GM12874 (cell line): Measurements from ENCODE around the gene NR4A1.

Experiments
- TF ChIP-seq, protein P1 (sequence below): IDR thresholded peaks from 2 replicates; pipeline ENCODE4 v1.5.1; 2011; ENCODE audit warnings: low read depth, mild to moderate bottlenecking, control low read depth, low read length, moderate library complexity; ENCODE audit not compliant: insufficient read depth

Gene NR4A1

DNA sequence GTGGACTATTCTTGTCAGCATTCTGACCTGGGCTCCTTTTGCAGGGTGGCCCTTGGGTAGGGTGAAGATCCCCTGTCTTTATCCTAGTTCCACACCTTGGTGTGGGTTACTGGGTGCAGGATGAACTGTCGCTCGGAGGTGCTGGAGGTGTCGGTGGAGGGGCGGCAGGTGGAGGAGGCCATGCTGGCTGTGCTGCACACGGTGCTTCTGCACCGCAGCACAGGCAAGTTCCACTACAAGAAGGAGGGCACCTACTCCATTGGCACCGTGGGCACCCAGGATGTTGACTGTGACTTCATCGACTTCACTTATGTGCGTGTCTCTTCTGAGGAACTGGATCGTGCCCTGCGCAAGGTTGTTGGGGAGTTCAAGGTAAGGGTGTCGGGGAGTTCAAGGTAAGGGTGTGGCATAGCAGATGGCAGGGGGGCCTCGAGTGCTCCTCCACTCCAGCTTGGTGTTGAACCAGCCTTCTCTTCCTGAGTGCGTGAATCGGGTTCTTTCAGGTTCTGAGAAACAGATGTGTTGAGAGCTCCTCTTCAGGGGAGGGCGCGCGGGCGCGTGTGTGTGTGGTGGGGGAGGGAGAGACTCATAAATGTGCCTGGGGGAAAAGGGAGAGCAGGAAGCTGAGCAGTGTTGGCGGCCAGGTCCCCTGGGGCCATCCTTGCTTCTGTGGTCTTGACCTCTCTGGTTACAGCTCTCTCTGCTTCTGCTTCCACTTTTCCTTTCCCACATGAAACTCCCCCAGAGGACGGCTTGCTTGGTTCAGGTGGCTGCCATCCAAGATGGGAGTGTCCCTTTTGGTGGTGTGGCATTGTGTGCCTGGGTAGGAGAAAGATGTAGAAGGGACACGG is 22.5 kb downstream of the NR4A1 start:
- TF ChIP-seq, protein P1, sequence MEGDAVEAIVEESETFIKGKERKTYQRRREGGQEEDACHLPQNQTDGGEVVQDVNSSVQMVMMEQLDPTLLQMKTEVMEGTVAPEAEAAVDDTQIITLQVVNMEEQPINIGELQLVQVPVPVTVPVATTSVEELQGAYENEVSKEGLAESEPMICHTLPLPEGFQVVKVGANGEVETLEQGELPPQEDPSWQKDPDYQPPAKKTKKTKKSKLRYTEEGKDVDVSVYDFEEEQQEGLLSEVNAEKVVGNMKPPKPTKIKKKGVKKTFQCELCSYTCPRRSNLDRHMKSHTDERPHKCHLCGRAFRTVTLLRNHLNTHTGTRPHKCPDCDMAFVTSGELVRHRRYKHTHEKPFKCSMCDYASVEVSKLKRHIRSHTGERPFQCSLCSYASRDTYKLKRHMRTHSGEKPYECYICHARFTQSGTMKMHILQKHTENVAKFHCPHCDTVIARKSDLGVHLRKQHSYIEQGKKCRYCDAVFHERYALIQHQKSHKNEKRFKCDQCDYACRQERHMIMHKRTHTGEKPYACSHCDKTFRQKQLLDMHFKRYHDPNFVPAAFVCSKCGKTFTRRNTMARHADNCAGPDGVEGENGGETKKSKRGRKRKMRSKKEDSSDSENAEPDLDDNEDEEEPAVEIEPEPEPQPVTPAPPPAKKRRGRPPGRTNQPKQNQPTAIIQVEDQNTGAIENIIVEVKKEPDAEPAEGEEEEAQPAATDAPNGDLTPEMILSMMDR = no peak

- TF ChIP-seq, protein P1 = no peak
Measured at GRCh38 chr12:52074971-52075724, 23.9 kb downstream of the NR4A1 start.

DNA sequence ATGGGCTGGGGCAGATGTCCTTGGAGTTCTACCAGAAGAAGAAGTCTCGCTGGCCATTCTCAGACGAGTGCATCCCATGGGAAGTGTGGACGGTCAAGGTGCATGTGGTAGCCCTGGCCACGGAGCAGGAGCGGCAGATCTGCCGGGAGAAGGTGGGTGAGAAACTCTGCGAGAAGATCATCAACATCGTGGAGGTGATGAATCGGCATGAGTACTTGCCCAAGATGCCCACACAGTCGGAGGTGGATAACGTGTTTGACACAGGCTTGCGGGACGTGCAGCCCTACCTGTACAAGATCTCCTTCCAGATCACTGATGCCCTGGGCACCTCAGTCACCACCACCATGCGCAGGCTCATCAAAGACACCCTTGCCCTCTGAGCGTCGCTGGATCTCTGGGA is 25.6 kb downstream of the NR4A1 start:
- TF ChIP-seq, protein P1 = no peak

- TF ChIP-seq, protein P1 = no peak
Measured at GRCh38 chr12:52078276-52078675, 27.0 kb downstream of the NR4A1 start.

GRCh38 chr12:52079576-52080402 is 28.5 kb downstream of the NR4A1 start, which contains the start of gene SMIM41:
Gene SMIM41, plus strand, starts transcription at chr12:52079704. Its CDS starts 76 bp downstream, at chr12:52079780.
- TF ChIP-seq, protein P1 = no peak

DNA sequence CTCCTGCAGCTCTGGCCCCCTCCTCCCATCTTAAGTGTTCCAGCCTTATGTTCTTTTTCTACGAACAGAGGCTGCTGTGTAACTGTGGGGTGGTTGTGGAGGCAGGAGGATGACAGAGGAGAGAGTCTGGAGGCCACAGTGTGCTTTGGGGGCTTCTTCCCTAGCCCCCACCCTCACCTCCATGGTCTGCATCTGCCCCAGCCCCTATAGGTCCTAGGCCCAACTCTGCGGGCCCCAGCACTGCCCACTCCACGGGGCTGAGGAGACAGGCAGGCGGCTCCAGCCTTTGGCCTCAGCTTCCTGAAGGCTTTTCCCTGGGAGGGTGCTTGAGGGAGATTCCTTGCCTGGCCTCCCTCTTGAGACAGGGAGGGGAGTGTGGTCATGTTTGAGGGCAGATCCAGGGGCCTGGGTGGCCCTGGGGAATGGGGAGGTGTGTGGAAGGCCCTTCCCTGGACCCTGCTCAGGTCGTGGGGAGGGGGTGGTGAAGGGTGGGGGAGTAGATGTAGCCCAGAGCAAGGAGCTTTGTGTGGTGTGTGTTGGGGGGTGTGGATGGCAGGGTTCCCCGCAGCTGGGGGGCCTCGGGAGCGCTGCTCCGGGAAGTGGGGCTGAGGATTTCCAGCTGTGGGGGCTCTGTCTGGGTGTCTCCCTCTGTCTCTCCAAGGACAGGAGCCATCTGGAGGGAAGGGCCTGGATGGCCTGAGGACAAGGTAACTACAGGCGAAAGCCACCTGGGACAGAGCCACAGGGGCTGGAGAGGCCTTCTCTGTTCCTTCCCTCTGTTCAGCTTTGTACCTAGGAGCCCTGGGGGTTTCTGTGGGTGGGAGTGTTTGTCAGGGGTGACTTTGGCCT is 29.4 kb downstream of the NR4A1 start:
- TF ChIP-seq, protein P1 = no peak
